AG04450 (cell line): Measurements from ENCODE around the gene RAN. TPM values are rescaled to one million over a fixed set of nuclear protein-coding genes. Genes with fewer than 3 reads are reported as not detected.
"Not testable (repeated sequence)": the region's sequence is repeated elsewhere in the genome, so short reads cannot be mapped to it uniquely, and the experiment has no call there.

Source experiments
- CTCF ChIA-PET: fragments of 300-600, 350-600 bp; formaldehyde crosslinking; extraction: SDS; loops from one replicate; lab custom pipeline; 2022; ENCODE audit warnings: antibody characterized with exemption, inconsistent platforms; lab: Charles Lee
- POLR2A ChIA-PET: fragments of 350-600 bp; formaldehyde crosslinking; extraction: SDS; loops from one replicate; lab custom pipeline; 2021; ENCODE audit warnings: antibody characterized with exemption, inconsistent platforms; lab: Yijun Ruan, JAX
- DNase-seq: peaks from one replicate; pipeline ENCODE4 v3.0.0-alpha.2; 2011; ENCODE audit warnings: low read depth, low spot score
- H3K27ac ChIP-seq: one replicate; pipeline ENCODE4 v1.5.1; 2012; ENCODE audit warnings: low read depth, low read length, control low read depth
- H3K27me3 ChIP-seq: one replicate; pipeline ENCODE4 v1.6.0; 2012; ENCODE audit warnings: low read length; ENCODE audit not compliant: control insufficient read depth, insufficient read depth
- H3K4me3 ChIP-seq: 2 replicates; pipeline ENCODE4 v1.5.1; 2011; ENCODE audit warnings: mild to moderate bottlenecking, low read depth, low read length, control low read depth
- H3K9me3 ChIP-seq: 2 replicates; pipeline ENCODE4 v1.5.1; 2012; ENCODE audit warnings: low read length; ENCODE audit not compliant: control insufficient read depth, insufficient read depth
- polyA plus RNA-seq: library from polyadenylated mRNA; depleted of rRNA; stranded (reverse); fragments of >200 nt; gene quantifications from 2 replicates; pipeline ENCODE4 v1.2.3, GENCODE V29; 2011
- TF ChIP-seq, protein P1 (sequence below): IDR thresholded peaks from 2 replicates; pipeline ENCODE4 v1.5.1; 2011; ENCODE audit warnings: low read depth, low read length, control low read depth, inconsistent platforms

The RAN gene
- polyA plus RNA-seq, 1 experiment: 1,434 TPM

GRCh38 chr12:130873106-130873795 lies 1.4 kb downstream of the RAN start:
- ChIA-PET POLR2A (interaction anchor here (2.2 kb wide), 1 partner anchor 35 kb away, joined by 5 read pairs; no protein-coding TSS in a partner anchor), CTCF (no interaction called here)
- TF ChIP-seq, protein P1, sequence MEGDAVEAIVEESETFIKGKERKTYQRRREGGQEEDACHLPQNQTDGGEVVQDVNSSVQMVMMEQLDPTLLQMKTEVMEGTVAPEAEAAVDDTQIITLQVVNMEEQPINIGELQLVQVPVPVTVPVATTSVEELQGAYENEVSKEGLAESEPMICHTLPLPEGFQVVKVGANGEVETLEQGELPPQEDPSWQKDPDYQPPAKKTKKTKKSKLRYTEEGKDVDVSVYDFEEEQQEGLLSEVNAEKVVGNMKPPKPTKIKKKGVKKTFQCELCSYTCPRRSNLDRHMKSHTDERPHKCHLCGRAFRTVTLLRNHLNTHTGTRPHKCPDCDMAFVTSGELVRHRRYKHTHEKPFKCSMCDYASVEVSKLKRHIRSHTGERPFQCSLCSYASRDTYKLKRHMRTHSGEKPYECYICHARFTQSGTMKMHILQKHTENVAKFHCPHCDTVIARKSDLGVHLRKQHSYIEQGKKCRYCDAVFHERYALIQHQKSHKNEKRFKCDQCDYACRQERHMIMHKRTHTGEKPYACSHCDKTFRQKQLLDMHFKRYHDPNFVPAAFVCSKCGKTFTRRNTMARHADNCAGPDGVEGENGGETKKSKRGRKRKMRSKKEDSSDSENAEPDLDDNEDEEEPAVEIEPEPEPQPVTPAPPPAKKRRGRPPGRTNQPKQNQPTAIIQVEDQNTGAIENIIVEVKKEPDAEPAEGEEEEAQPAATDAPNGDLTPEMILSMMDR: no peak

DNA sequence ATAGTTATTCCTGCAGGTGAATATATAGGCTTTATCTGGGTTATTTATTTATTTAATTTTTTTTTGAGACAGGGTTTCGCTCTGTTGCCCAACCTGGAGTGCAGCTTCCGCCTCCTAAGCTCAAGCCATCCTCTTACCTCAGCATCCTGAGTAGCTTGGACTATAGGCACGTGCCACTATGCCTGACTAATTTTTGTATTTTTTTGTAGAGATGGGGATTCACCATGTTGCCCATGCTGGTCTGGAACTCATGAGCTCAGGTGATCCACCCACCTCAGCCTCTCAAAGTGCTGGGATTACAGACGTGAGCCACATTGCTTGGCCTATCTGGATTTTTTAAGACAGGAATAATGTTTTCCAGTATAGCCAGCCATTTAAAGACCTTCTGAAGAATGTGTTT lies 2.0 kb downstream of the RAN start:
- no peak for DNase-seq
- TF ChIP-seq, protein P1: no peak
- Histone ChIP-seq H3K4me3 (no peak overlapping the region), H3K9me3 (no peaks in the 10 kb centered on the region; the same call in 1 of the 2 replicates), H3K27ac (no peak overlapping the region), H3K27me3 (no peaks in the 10 kb centered on the region)
- CTCF ChIA-PET: no interaction called here
- POLR2A ChIA-PET: interaction anchor here (2.2 kb wide), 1 partner anchor 36 kb away, joined by 5 read pairs; no protein-coding TSS in a partner anchor

More at GRCh38 chr12:130873106-130873795, 1.4 kb downstream of the RAN start:
- H3K27me3 ChIP-seq: no peaks in the 10 kb centered on the region
- DNase-seq: no peak
- H3K4me3 ChIP-seq: peak overlapping the region; percentile 66
- no peaks in the 10 kb centered on the region; the same call in 1 of the 2 replicates for H3K9me3 ChIP-seq
- H3K27ac ChIP-seq: no peak overlapping the region

- Histone ChIP-seq H3K4me3 (no peak overlapping the region), H3K27ac (no peak overlapping the region), H3K9me3 (no peaks in the 10 kb centered on the region; the same call in 1 of the 2 replicates), H3K27me3 (no peaks in the 10 kb centered on the region)
- DNase-seq: no peak
- TF ChIP-seq, protein P1: no peak
- CTCF ChIA-PET: no interaction called here
- POLR2A ChIA-PET: interaction anchor here (2.2 kb wide), 1 partner anchor 37 kb away, joined by 5 read pairs; no protein-coding TSS in a partner anchor
Measured at GRCh38 chr12:130874696-130875095, 2.8 kb downstream of the RAN start.

DNA sequence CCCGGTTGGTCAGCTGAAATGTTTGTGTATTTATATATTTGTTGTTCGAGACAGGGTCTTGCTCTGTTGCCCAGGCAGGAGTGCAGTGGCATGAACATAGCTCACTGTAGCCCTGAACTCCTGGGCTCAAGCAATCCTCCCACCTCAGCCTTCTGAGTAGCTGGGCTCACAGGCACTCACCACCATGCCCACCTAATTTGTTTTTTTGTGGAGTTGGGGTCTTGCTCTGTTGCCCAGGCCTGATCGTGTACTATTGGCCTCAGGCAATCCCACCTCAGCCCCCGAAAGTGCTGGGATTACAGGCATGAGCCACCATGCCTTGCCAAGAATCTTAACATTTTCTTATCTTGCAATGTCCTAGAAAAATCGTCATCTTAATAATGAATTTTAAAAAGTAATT lies 3.3 kb downstream of the RAN start:
- TF ChIP-seq, protein P1: no peak

GRCh38 chr12:130875708-130876107 lies 3.8 kb downstream of the RAN start:
- CTCF ChIA-PET, POLR2A ChIA-PET, H3K9me3 ChIP-seq: not testable (repeated sequence)

More for the DNA sequence above, 3.3 kb downstream of the RAN start:
- no peaks in the 10 kb centered on the region; the same call in 1 of the 2 replicates for H3K9me3 ChIP-seq
- no peak for DNase-seq
- H3K4me3 ChIP-seq: no peak overlapping the region
- H3K27me3 ChIP-seq: no peaks in the 10 kb centered on the region
- H3K27ac ChIP-seq: no peak overlapping the region
- CTCF ChIA-PET: no interaction called here
- POLR2A ChIA-PET: interaction anchor here (2.2 kb wide), 1 partner anchor 37 kb away, joined by 5 read pairs; no protein-coding TSS in a partner anchor

More at GRCh38 chr12:130875708-130876107, 3.8 kb downstream of the RAN start:
- not testable (repeated sequence) for DNase-seq, H3K27ac ChIP-seq, H3K27me3 ChIP-seq, H3K4me3 ChIP-seq
